CD1c-positive myeloid dendritic cell (primary cell): ENCODE data around the gene XRCC1.
"Not testable (repeated sequence)": the region's sequence is repeated elsewhere in the genome, so short reads cannot be mapped to it uniquely, and the experiment has no call there.

Experiments
- DNase-seq: peaks from one replicate; pipeline ENCODE4 v3.0.0-alpha.2; 2016; ENCODE audit errors: extremely low spot score

The XRCC1 gene

DNA sequence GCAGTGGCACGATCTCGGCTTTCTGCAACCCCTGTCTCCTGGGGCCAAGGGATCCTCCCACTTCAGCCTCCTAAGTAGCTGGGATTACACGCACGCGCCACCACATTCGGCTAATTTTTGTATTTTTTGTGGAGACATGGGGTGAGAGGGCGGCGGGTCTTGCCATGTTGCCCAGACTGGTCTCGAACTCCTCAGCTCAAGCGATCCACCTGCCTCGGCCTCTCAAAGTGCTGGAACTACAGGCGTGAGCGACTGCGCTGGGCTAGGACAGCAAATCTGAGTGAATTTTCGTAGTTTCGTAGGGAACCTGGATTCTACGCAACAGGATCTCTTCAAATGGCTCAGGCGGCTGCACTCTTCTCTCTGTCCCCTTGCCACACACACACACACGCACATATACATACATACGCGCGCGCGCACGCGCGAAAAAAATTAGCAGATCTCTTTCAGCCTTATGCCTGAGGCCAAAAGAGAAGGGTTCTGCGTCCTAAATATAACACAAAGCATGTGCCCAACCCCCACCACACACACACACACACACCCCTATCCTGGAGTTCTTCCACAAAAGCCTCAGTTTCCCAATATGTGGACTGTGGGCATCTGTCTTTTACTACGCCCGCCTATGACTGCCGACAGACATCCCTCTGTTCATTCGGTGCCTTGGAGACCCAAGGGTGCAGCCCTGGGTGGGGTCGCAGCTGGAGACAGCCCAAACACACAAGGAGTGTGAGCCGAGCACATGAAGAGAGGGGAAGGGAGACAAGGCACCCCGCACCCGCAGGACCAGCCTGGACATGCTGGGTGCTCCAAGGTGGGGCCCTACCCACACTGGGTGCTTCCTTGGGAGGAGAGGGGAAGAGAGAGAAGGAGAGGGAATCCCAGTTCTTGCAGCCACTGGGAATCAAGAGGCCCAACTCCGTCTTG, 890 bp upstream of the XRCC1 start:
- no peak for DNase-seq

DNA sequence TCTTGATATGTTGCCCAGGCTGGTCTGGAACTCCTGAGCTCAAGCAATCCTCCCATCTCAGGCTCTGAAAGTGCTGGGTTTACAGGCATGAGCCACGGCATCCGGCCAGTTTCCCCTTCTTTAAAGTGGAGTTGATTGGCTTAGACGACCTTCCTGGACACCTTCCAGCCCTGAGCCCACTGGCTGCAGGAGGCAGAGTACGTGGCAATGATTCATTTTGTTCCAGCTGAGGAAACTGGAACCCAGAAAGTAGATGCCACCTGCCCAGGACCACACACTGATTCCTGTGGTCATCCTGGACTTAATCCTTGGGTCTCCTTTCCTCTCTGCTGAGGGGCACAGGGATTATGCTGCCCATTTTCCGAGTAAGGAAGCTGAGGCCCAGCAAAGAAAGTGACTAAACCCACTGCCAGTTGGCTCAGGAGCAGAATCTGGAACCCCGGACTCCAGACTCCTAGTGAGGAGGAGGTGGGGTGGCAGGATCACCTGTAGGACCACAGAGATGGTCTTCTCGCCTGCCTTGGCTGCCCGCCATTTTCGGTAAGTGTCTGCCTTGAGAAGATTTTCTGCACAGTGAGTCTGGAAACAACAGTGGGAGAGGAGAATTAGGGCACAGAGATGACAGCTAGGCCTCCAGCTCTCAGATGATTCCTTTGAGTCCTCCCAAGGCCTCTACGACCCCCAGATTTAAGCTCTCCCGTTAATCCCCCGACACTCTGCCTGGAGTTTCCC, 737 bp downstream of the XRCC1 start:
- no peak for DNase-seq

DNA sequence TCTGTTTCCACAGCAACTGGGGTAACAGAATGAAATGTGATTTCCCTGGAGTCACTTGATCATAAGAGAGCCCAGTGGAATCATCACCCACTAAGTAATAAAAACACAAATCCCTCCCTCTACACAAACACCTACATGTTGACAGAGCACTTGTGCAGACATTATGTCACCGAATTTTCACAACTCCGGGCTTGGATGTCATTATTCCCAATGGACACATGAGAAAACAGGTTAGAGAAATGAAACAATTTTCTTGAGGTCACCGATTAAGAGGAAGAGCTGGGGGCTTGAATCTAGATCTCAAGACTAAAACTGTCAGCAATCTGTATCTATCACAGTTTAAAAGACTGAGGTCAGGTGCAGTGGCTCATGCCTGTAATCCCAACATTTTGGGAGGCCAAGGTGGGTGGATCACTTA, 3.1 kb downstream of the XRCC1 start:
- no peak for DNase-seq

DNA sequence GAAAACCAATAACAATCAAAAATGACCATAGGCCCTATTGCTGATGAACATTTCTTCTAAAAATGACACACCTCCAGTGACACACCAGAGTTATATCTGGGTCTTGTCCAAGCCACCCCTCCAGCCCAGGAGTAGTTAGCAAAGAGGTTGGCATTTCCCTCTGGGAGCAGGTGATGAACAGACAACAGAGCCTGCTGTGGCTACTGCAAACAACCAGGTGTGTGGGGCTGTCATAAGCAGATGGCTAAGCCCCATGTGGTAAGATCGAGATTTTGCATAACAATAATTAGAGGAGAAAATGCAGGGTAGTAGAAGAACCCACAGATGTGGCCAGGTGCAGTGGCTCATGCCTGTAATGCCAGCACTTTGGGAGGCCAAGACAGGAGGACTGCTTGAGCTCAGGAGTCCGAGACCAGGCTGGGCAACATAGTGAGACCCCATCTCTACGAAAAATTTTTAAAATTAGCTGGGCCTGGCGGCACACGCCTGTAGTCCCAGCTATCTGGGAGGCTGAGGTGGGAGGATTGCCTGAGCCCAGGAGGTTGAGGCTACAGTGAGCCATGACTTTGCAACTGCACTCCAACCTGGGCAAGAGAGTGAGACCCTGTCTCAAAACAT, 5.0 kb downstream of the XRCC1 start:
- DNase-seq, result no peak

DNA sequence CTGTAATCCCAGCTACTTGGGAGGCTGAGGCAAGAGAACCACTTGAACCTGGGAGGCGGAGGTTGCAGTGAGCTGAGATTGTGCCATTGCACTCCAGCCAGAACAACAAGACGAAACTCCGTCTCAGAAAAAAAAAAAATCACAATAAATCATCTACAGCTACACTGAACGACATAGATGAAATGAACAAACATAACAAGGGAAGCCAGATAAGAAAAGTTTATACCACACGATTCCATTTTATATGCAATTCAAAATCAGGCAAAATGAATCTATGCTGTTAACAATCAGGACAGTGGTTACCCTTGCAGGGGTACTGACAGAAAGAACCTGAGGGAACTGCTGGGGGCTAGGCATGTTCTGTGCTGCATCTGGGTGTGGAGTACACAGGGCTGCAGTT, 5.7 kb downstream of the XRCC1 start:
- no peak for DNase-seq

DNA sequence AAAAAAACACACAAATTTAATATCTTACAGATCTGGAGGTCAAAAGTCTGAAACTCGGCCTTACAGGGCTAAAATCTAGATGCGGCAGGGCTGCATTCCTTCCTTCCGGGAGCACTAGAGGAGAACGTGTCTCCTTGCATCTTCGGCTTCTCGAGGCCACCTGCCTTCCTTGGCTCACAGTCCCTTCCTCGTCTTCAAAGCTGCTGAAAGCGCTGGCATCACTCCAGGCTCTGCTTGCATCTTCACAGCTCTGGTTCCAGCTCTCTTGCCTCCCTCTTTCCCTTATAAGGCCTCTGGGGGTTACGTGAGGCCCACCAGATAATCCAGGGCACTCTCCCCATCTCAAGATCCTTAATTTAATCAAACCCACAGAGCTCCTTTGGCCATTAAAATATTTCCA, 10.5 kb downstream of the XRCC1 start:
- no peak for DNase-seq

DNA sequence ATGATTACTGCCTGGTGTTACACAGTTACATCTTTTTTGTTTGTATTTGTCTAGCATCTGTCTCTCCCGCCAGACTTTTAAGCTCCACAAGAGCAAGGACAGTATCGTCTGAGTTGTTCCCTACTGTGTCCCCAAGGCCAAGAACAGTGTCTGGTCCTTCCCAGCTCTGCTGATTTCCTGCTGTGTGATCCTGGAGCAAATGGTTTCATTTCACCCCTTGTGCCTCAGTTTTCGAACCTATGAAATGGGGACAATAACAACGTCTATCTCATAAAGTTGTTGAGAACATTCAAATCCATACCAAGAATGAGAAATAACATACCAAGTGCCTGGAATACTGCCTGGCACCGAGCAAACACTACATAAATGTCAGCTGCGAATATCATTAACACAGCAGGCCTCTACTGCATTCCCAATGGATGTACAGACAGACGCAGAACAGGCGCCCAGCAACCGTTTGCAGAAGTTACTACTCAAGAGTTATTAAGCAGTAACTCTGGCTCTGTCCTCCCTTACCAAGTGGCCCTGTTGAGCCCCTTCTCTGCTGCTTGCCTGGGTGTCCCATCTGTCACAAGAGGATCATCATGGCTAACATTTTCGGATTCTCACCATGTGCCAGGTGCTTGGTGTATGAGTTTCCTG, 11.4 kb downstream of the XRCC1 start:
- no peak for DNase-seq

DNA sequence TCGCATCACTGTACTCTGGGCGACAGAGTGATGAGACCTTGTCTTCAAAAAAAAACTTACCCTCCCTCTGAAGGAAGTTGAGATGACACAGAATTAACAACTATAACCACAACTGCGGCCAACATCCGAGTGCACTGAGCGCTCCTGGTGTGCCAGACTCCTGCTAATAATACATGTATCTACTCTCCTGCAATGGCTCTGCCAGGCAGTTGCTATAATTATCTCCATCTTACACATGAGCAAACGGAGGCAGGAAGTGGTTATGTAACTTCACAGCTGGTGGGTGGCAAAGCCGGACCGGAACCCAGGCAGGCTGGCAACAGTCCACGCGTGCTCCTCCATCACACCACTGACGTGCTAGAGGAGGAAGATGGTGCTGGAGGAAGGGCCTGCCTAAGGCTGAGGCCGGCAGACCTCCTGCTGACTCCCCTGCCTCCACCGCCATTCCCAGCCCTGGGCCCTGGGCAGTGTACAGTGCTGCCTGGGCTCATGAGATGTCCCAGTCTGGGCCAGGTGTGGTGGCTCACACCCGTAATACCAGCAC, 12.6 kb downstream of the XRCC1 start:
- peak; percentile 85 for DNase-seq

DNA sequence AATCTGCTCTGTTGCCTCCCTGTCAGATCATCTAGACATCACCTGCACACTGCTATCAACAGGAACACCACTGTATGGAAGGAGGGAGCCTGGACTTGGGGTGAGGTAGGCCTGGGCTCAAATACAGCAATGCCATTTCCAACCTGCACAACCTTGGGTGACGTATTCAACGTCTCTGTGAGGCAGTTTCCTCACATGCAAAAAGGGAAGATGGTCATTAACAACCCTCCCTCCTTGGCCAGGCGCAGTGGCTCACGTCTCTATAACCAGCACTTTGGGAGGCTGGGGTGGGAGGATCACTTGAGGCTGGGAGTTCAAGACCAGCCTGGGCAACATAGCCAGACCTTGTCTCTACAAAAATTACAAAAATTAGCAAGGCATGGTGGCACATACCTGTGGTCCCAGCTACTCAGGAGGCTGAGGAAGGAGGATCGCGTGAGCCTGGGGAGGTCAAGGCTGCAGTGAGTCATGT, 13.1 kb downstream of the XRCC1 start:
- DNase-seq, result peak; percentile 37

DNA sequence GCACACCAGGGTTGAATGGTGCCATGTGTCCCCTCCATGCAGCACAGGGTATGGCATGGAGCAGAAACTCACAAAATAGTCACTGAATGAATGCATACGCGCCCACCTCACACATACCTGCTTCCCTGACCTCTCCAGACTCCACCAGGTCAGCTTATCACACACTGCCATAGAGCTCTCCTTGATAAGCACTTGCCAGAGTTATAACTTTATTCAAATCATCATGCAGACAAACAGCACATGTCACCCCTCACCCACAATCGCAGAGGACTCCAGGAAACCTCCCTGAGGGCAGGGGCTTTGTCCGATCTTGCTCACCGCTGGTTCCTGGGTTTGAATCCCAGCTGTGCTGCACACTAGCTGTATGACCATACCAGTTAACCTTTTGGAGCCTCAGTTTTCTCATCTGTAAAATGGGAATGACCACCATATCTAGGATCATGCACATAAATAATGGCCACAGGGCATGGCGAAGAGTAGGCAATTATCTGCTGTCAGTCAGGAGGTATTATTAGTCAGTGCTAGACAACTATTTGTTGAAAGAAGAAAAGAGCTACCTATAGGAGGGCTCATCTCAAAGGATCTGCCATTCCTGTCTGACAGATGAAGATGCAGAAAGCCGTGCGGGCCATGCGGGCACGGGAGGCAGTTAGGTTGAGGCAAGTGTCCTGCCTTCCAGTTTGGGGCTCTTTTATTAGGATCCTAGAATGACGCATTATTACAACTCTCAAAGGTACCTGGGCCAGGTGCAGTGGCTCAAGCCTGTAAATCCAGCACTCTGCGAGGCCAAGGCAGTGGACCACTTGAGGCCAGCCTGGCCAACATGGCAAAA, 14.0 kb downstream of the XRCC1 start:
- no peak for DNase-seq

DNA sequence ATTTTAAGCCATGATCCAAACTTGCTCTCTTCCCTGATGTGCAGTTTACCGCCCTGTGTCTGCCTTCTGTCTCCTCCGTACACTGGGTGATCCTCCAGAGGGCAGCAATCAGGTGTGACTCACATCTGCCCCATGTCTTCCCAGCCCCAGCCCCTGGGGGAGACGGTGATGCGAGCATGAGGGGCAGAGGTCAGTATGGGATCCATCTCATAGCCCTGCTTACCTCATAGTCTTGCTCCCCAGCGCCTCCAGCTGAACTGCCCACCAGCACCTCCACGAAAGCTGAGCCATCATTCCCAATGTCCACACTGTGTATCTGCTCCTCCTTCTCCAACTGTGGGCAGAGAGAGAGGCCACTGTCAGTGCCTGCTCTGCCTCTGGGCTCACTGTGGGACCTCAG, 14.6 kb downstream of the XRCC1 start:
- no peak for DNase-seq

DNA sequence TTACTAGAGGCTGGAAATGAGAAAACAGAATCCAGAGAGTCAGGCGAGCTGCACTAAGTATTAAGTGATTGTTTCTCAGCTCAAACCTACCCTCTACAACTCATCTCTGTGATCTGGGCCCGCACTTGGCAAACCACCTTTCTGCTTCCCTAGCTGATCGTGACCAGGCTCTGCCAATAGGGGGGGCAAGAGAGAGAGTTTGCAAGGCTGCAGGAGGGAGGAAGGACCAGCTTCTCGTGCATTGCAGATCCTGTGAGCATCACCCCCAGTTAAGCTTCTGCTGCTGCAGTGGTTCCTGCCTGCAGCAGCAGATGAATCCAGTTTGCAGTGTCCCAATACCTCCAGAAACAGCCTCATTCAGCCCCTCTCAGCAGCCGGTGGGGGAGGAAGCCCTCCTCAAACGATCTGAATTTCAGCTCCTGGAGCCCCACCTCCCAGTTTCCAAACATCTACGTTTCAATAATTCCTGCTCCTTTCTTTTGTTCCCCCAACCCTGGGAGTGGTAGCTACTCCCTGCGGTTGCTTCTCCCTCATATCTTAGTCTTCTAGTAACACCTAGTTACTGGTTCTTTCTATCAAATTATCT, 20.0 kb downstream of the XRCC1 start:
- peak; percentile 83 for DNase-seq

DNA sequence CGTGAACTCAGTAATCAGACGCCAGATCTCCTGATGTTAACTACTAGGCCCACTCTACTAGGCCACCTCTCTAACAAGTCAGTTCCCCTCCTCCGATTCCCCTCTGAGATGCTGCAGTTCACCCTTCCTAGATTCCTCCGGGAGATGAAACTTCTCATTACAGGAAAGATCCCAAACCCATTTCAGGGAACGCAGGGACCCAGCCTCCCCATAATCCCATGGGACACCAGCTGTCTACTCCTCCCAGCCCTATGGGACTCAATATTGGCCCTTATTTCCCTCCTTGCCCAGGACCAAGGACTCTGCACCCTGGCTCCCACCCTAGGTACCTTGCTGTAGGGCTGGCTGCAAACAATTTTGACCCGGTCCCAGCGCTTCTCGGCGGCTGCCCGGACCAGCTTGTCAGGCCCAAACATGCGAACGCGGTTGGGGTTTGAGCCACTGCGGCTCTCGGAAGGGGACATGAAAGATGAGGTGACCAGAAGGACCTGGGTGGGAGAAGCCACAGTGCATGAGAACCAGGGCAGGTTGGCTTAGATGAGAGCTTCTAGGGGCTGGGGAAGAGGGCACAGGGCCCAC, 20.9 kb downstream of the XRCC1 start:
- no peak for DNase-seq

DNA sequence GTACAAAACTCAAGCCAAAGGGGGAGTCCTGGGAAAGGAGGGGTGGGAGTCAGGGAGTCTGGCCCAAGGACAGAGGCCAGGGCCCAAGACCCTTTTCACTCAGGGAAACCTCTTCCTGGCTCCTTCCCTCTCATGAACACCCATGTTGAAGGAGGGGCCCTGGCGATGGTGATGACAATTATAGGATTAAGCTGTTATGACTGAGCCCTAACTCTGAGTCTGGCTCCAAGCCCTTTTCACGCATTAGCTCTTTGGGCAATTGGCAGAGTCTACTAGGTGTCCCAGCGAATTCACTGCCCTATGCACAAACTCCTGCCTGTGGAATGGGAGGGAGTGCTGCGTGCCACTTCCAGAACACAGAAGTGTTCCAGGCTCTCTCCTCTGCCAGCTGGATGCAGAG, 21.7 kb downstream of the XRCC1 start:
- DNase-seq, result no peak

DNA sequence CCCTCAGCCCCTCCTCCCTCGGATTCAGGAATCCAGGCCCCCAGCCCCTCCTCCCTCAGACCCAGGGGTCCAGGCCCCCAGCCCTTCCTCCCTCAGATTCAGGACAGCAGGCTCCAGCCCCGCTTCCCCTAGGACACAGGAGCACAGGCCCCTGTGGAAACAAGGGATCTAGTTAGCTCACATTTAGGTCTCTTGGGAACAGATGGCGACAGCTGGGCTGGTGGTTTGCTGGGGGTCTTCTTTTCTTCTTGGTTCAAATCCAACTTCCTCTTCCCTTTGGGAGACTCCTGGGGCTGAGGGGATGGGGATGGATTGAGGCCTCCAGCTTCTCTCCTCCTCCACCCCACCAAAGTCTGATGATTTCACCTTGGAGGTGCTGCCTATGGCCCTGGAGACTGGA, 22.7 kb downstream of the XRCC1 start:
- no peak for DNase-seq

DNA sequence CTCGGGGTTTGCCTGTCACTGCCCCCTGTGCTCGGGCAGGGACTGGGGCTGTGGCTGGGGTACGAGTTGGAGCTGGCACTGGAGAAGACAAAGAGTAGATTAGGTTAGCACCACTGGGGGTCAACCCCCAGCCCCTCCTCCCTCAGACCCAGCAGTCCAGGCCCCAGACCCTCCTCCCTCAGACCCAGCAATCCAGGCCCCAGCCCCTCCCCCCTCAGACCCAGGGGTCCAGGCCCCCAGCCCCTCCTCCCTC, 23.2 kb downstream of the XRCC1 start:
- DNase-seq, result no peak

DNA sequence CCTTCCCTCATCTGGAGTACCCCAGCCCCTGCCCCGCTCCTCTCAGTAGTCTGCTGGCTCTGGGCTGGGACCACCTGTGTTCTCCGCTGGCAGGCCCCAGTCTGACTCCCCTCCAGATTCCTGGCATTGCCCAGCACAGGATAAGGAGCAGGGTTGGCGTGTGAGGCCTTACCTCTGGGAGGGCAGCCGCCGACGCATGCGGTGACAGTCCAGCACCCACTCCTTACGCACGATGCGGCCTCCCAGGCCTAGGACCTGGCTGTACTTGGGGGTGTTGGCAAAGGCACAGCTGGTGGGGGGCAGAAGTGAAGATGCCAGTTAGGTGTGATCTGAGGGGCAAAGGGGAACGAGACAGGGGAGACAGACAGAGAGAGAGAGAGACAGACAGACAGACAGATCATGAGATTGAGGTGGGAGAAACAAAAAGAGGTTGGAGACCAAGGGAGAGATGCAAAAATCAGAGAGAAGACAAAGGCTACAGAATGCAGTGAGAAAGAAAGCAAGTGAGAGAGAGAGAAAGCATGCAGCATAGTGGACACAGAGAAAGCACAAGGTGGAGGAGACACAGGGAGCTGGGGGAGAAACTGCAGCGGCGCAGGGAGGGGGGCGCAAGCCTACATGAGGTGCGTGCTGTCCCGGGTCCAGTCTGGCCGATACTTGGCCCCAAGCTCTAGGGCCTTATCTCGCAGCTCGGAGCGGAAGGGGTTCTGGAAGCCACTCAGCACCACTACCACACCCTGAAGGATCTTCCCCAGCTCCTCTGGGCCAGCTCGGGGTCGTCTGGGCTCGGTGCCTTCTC, 23.7 kb downstream of the XRCC1 start:
- DNase-seq, result no peak

DNA sequence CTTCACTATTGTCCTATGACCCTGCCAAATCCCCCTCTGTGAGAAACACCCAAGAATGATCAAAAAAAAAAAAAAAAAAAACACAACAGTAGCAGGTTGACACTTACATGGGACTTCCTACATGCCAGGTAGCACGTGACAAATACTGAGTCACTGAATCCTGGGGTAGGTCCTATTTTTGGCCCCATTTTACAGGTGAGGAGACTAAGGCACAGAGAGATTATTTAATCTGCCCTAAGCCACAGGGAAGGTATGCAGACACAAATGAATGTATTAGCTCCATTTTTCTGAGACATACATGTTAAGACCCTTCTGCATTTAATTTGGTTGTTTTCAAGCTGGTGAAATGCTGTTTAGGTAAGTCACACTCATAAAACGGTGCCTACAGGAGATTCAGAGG, 26.6 kb downstream of the XRCC1 start:
- no peak for DNase-seq

DNA sequence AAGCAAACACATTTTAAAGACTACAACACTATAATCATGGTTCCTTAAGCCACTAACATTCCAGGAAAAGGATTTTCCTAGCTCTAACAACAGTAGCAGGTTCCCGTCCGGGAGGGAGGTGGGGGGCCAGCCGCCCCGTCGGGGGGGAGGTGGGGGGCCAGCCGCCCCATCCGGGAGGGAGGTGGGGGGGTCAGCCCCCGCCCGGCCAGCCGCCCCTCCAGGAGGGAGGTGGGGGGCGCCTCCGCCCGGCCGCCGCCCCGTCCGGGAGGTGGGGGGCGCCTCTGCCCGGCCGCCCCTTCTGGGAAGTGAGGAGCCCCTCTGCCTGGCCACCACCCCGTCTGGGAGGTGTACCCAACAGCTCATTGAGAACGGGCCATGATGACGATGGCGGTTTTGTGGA, 27.4 kb downstream of the XRCC1 start:
- not testable (repeated sequence) for DNase-seq

DNA sequence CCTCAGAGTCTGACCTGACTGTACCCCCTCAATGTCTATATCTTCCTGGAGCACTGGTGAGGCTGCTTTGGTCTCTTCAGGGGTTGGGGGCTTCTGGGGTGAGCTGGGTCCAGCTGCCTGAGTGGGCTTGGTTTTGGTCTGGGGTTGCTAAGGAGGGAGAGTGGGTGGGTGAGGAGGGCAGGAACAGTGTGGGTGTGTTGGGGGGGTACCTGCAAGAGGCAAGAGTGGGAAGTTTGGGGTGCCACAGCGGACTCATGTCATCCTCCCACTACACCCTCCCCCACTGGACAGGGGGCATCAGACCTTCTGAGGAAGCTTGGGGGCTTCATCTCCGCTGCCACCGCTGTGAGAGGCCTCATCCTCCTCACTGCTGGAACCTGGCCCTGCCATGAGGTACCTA, 28.7 kb downstream of the XRCC1 start:
- DNase-seq, result no peak
